Aorta (tissue), 5 donors: Measurements from ENCODE around the gene STIM1. TPM values are rescaled to one million over a fixed set of nuclear protein-coding genes. Genes with fewer than 3 reads are reported as not detected.

Experiments used
- ATAC-seq: fragments of 200-7000 bp; cut with Tn5 transposase; one replicate; pipeline ENCODE4 v1.9.1; 2022; ENCODE audit warnings: moderate library complexity; ENCODE audit not compliant: low FRiP score
- DNase-seq, 2 donors: peaks; one replicate each; pipeline ENCODE4 v3.0.0-alpha.2; 2020
- H3K27ac ChIP-seq, 2 donors: one replicate each; pipeline ENCODE4 v1.5.1; 2013; ENCODE audit warnings: low read length in 2 of 2, mild to moderate bottlenecking in 2 of 2, moderate library complexity in 2 of 2, control low read depth in 1 of 2, inconsistent platforms in 1 of 2, low read depth in 1 of 2
- H3K27me3 ChIP-seq, 2 donors: one replicate each; pipeline ENCODE4 v1.6.1; 2013; ENCODE audit warnings: control low read depth in 1 of 2, low read length in 1 of 2, mild to moderate bottlenecking in 1 of 2, moderate library complexity in 1 of 2; ENCODE audit not compliant: insufficient read depth in 2 of 2, control insufficient read depth in 1 of 2
- H3K36me3 ChIP-seq, 2 donors: one replicate each; pipeline ENCODE4 v1.6.1; 2013; ENCODE audit warnings: control low read depth in 1 of 2, low read length in 1 of 2, mild to moderate bottlenecking in 1 of 2; ENCODE audit not compliant: insufficient read depth in 2 of 2, control insufficient read depth in 1 of 2
- H3K4me1 ChIP-seq, 2 donors: one replicate each; pipeline ENCODE4 v1.6.1; 2013; ENCODE audit warnings: low read length in 2 of 2, control low read depth in 1 of 2, mild to moderate bottlenecking in 1 of 2, moderate library complexity in 1 of 2; ENCODE audit not compliant: insufficient read depth in 2 of 2, control insufficient read depth in 1 of 2
- H3K4me3 ChIP-seq, 2 donors: one replicate each; pipeline ENCODE4 v1.5.1; 2013; ENCODE audit warnings: low read length in 2 of 2, control low read depth in 1 of 2, mild to moderate bottlenecking in 1 of 2
- H3K9me3 ChIP-seq: one replicate; pipeline ENCODE4 v1.6.1; 2013; ENCODE audit warnings: mild to moderate bottlenecking, low read length; ENCODE audit not compliant: control insufficient read depth
- WGBS, 2 donors: extraction: QIAGEN DNeasy Blood & Tissue Kit; methylation state at CpG; one replicate each; pipeline ENCODE4 v1.1.7; 2013; 5-methylcytosine and 5-hydroxymethylcytosine counted together
- intact Hi-C, 2 donors: fragments of 100-400 bp; cut with DNase I; formaldehyde crosslinking; loops; one replicate each; pipeline versions ENCODE4 v1.14.2 to v1.15.0; 2022
- polyA plus RNA-seq, 2 donors: library from polyadenylated mRNA; stranded (reverse); fragments of 200-250 nt; gene quantifications; one replicate each; pipeline ENCODE4 v1.2.3, GENCODE V29; 2013
- total RNA-seq, 2 donors: library from RNA; stranded (reverse); fragmentation: NEBNext Ultra II Directional; extraction: Animal tissue kit (Norgen Biotek cat#: 25700); gene quantifications; one replicate each; pipeline ENCODE4 v1.2.1, GENCODE V29; 2021
- donor health status: healthy with polysubstance abuse.
- donor health status: Bipolar disorder and iron deficiency.
- donor health status: DM: no; HTN: no; CAD: no.
- donor health status: DM: no; HTN: no; CAD: no.
- donor health status: DM: yes; HTN: yes; CAD: no.

STIM1 gene
- total and polyA plus RNA-seq, 4 donors: 14.9 to 69.5 (median 48.8) TPM

- H3K4me1 ChIP-seq: no peaks in the 10 kb centered on the region
- DNase-seq (peak; percentile 92 to 95), ATAC-seq (peak; percentile 91)
- intact Hi-C loops: loop anchor here (2.0 kb wide), 1 partner anchor 45 kb away; the partner anchor contains the start of gene NUP98 (in 2 of the 2)
- peak overlapping the region; percentile 82 to 91 for H3K27ac ChIP-seq
- no peaks in the 10 kb centered on the region for H3K27me3 ChIP-seq
- H3K4me3 ChIP-seq: peak overlapping the region; percentile 97 to 99
- H3K9me3 ChIP-seq: no peaks in the 10 kb centered on the region
- no peaks in the 10 kb centered on the region for H3K36me3 ChIP-seq
- 23 to 30% methylated on average over 35 to 44 of the region's 44 CpGs for WGBS, 2 donors
These were observed 13.8 kb upstream of the STIM1 start for GRCh38 chr11:3841426-3842350.

GRCh38 chr11:3843326-3843725 is 12.1 kb upstream of the STIM1 start:
- intact Hi-C loops: no loop called here
- ATAC-seq (no peak), DNase-seq (no peak)
- Histone ChIP-seq H3K27ac (no peak overlapping the region), H3K4me1 (no peaks in the 10 kb centered on the region), H3K36me3 (no peaks in the 10 kb centered on the region), H3K4me3 (no peak overlapping the region), H3K9me3 (no peaks in the 10 kb centered on the region), H3K27me3 (no peaks in the 10 kb centered on the region)
- 85 to 94% methylated on average over 3 of the region's 3 CpGs for WGBS, 2 donors

DNA sequence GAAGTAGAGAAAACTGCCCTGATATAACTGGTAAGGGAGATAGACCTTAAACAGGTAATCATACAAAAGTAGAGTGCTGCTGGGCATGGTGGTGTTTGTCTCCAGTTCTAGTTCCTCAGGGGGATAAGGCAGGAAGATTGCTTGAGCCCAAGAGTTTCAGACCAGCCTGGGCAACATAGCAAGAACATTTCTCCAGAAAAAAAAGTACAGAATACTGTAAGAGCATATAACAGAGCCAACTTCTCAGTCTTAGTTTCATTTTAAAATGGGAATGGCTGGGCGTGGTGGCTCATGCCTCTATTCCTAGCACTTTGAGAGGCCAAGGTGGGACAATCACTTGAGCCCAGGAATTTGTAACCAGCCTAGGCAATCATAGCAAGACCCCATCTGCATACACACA is 10.2 kb upstream of the STIM1 start:
- DNase-seq: no peak
- 90 to 92% methylated on average over 1 of the region's 1 CpG for WGBS, 2 donors
- ATAC-seq: no peak

DNA sequence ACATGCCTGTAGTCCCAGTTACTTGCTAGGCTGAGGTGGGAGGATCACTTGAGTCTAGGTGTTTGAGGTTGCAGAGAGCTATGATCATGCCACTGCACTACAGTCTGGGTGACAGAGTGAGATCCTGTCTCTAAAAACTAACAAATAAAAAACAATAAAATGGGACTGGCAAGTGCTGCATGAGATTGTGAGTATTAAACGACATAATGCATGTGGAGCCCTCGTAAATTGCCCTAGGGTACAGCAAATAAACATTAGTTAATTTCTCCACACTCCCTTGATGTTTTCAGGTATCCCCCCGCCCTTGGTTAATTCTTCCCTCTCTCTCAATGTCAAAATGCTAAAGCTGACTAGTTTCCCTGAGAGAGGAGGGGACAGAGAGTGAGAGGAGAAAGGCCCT is 9.8 kb upstream of the STIM1 start:
- Histone ChIP-seq H3K36me3 (no peaks in the 10 kb centered on the region), H3K27ac (no peak overlapping the region), H3K27me3 (no peaks in the 10 kb centered on the region), H3K9me3 (no peaks in the 10 kb centered on the region), H3K4me1 (no peaks in the 10 kb centered on the region), H3K4me3 (no peak overlapping the region)
- ATAC-seq: no peak
- 89 to 91% methylated on average over 3 of the region's 3 CpGs for WGBS, 2 donors
- DNase-seq: no peak
- intact Hi-C loops: no loop called here

More for the DNA sequence above, 10.2 kb upstream of the STIM1 start:
- no peaks in the 10 kb centered on the region for H3K27me3 ChIP-seq
- H3K36me3 ChIP-seq: no peaks in the 10 kb centered on the region
- H3K4me3 ChIP-seq: no peak overlapping the region
- no peaks in the 10 kb centered on the region for H3K9me3 ChIP-seq
- no peaks in the 10 kb centered on the region for H3K4me1 ChIP-seq
- H3K27ac ChIP-seq: no peak overlapping the region
- intact Hi-C loops: no loop called here

DNA sequence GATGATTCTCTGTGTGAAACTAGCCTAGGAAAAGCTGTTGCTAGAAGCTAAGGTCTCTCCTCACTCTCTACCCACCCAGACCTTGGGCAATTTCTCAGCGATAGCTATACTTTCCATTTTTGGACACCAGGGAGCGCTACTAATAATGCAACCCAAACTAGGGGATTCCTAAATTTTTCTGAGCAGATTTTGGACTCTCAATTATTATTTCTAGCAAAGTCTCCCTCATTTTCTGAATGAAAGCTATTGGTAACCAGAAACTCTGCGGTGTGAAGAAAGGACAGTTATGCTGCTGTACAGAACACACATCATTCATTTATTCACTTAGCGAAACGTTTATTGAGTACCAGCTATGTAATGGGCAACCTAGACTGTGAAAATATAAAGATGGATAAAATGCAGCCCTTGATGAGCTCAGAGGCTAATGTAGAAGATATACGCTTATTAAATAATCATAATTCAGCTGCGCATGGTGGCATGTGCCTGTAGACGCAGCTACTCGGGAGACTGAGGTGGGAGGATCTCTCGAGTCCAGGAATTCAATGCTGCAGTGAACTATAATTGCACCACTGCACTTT is 6.1 kb upstream of the STIM1 start:
- peak; percentile 78 for ATAC-seq
- Histone ChIP-seq H3K27me3 (no peaks in the 10 kb centered on the region), H3K9me3 (no peaks in the 10 kb centered on the region), H3K4me3 (no peak overlapping the region), H3K36me3 (no peaks in the 10 kb centered on the region), H3K27ac (no peak overlapping the region), H3K4me1 (no peaks in the 10 kb centered on the region)
- intact Hi-C loops: loop anchor here (1.0 kb wide), 2 partner anchors 223 to 224 kb away; no protein-coding TSS in a partner anchor
- 57% methylated on average over 10 of the region's 10 CpGs for WGBS, 2 donors
- DNase-seq: no peak

GRCh38 chr11:3853545-3853842 is 2.0 kb upstream of the STIM1 start:
- Histone ChIP-seq H3K9me3 (no peaks in the 10 kb centered on the region), H3K4me3 (no peak overlapping the region), H3K36me3 (no peaks in the 10 kb centered on the region), H3K4me1 (peaks cover 0 to 7% of the 10 kb centered on the region in 2 donors), H3K27ac (no peak overlapping the region), H3K27me3 (no peaks in the 10 kb centered on the region)
- intact Hi-C loops: loop anchor here in 1 of 2 donors (1.0 kb wide), 1 partner anchor 219 kb away; no protein-coding TSS in a partner anchor
- 97 to 100% methylated on average over 1 of the region's 1 CpG for WGBS, 2 donors
- ATAC-seq: no peak
- DNase-seq: no peak

DNA sequence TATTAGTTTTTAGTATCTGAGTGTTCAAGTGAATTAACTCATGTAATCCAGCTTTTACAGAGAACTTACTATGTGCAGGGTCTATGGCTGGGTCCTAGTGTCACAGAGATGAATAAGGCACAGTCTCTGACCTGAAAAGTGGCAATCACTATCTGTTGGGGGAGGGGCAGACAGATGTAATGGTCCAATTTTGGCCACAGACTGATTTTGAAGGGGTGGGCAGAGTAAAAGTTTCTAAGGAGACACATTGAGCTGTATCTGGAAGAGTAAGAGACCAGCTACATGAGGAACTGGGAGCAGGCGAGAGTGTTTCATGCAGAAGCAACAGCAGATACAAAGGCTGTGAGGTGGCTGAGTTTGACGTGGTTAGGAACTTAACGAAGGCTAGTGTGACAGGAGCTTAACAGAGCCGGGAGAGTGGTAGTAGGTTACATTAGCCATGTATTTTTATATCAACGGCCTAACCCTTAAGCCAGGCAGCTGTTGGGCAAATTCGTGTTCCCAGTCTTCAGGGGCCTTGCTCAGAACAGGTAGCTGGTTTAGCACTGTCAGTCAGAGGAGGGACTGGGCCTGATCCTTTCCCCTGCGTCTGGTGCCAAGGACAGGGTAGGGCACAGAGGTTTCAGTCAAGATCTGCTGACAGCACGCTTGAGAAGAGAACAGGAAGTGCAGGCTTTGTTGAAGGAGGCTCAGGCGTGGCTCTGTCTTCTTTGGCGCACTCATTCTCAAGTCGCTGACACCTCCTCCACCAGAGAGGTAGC is 1.4 kb upstream of the STIM1 start:
- H3K4me3 ChIP-seq: no peak overlapping the region
- no peaks in the 10 kb centered on the region for H3K27me3 ChIP-seq
- H3K9me3 ChIP-seq: no peaks in the 10 kb centered on the region
- intact Hi-C loops: loop anchor here in 1 of 2 donors (1.0 kb wide), 1 partner anchor 218 kb away; no protein-coding TSS in a partner anchor
- no peaks in the 10 kb centered on the region for H3K36me3 ChIP-seq
- DNase-seq: peak in 1 of 2 donors; percentile 59
- no peak for ATAC-seq
- peaks cover 3 to 9% of the 10 kb centered on the region in 2 donors for H3K4me1 ChIP-seq
- WGBS, 2 donors: 79 to 82% methylated on average over 11 of the region's 11 CpGs
- no peak overlapping the region for H3K27ac ChIP-seq

DNA sequence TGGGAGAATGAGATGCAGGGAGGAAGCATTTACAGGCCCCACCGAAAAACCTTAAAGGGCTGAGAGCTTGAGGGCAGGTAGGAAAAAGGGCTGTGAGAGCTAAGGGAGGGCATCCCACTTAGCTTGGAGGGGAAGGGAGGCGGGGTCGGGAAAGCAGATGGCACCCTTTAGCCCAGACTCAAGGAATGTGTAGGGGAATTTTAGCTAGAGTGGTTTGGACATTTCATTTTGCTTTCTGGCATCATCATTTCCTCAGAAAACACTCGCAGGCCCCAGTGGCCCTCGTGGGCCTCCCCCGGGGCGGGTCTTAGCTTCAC is 846 bp upstream of the STIM1 start:
- DNase-seq: no peak
- ATAC-seq: peak; percentile 1
- peaks cover 3 to 9% of the 10 kb centered on the region in 2 donors for H3K4me1 ChIP-seq
- no peaks in the 10 kb centered on the region for H3K9me3 ChIP-seq
- intact Hi-C loops: no loop called here
- WGBS, 2 donors: 18 to 20% methylated on average over 7 of the region's 7 CpGs
- no peak overlapping the region for H3K27ac ChIP-seq
- H3K36me3 ChIP-seq: no peaks in the 10 kb centered on the region
- H3K27me3 ChIP-seq: no peaks in the 10 kb centered on the region
- H3K4me3 ChIP-seq: no peak overlapping the region
